Endothelial cell (in vitro differentiated cells): ENCODE results near the gene PRKD3. TPM values are rescaled to one million over a fixed set of nuclear protein-coding genes. Genes with fewer than 3 reads are reported as not detected.

Experiments
- DNase-seq: peaks from one replicate; pipeline ENCODE4 v3.0.0; 2021; ENCODE audit warnings: low spot score
- H3K27ac Mint-ChIP-seq: one replicate; pipeline ENCODE4 v1.8.0; 2021; ENCODE audit warnings: mixed read lengths, inconsistent platforms; ENCODE audit not compliant: unreplicated experiment
- H3K27me3 Mint-ChIP-seq: one replicate; pipeline ENCODE4 v1.8.0; 2021; ENCODE audit warnings: mild to moderate bottlenecking, moderate library complexity, mixed read lengths, inconsistent platforms; ENCODE audit not compliant: unreplicated experiment
- H3K36me3 Mint-ChIP-seq: one replicate; pipeline ENCODE4 v1.8.0; 2021; ENCODE audit warnings: mild to moderate bottlenecking, low read depth, mixed read lengths, inconsistent platforms; ENCODE audit not compliant: unreplicated experiment
- H3K4me1 Mint-ChIP-seq: one replicate; pipeline ENCODE4 v1.8.0; 2021; ENCODE audit warnings: mild to moderate bottlenecking, mixed read lengths, inconsistent platforms; ENCODE audit not compliant: unreplicated experiment
- H3K4me3 Mint-ChIP-seq: one replicate; pipeline ENCODE4 v1.8.0; 2021; ENCODE audit warnings: mild to moderate bottlenecking, mixed read lengths, inconsistent platforms; ENCODE audit not compliant: unreplicated experiment
- H3K9me3 Mint-ChIP-seq: one replicate; pipeline ENCODE4 v1.8.0; 2021; ENCODE audit warnings: mixed read lengths, inconsistent platforms; ENCODE audit not compliant: unreplicated experiment
- CTCF ChIP-seq: fragments of 200-600 bp; sonication (generic); IDR thresholded peaks from one replicate; pipeline ENCODE4 v1.5.0; 2021; ENCODE audit warnings: antibody characterized with exemption; ENCODE audit not compliant: unreplicated experiment
- total RNA-seq: library from RNA; stranded (reverse); fragmentation: NEBNext Ultra II Directional; extraction: Animal tissue kit (Norgen Biotek cat#: 25700); gene quantifications from one replicate; pipeline ENCODE4 v1.2.1, GENCODE V29; 2021; ENCODE audit not compliant: unreplicated experiment

PRKD3 gene
- total RNA-seq, 1 donor from 2014 or later = 71.3 TPM

GRCh38 chr2:37326866-37327634 lies 2.4 kb upstream of the PRKD3 start:
- H3K27ac Mint-ChIP-seq = no peak overlapping the region
- no peaks in the 10 kb centered on the region for H3K36me3 Mint-ChIP-seq
- no peak overlapping the region for H3K4me3 Mint-ChIP-seq
- H3K9me3 Mint-ChIP-seq = no peaks in the 10 kb centered on the region
- TF ChIP-seq CTCF = no peak
- peaks cover 5% of the 10 kb centered on the region for H3K27me3 Mint-ChIP-seq
- DNase-seq = no peak
- peaks cover 16% of the 10 kb centered on the region for H3K4me1 Mint-ChIP-seq

GRCh38 chr2:37326285-37326684 lies 1.7 kb upstream of the PRKD3 start:
- Mint-ChIP-seq H3K36me3 (no peaks in the 10 kb centered on the region), H3K27ac (no peak overlapping the region), H3K4me1 (peaks cover 23% of the 10 kb centered on the region), H3K27me3 (peaks cover 5% of the 10 kb centered on the region), H3K4me3 (peak overlapping the region; percentile 1), H3K9me3 (no peaks in the 10 kb centered on the region)
- TF ChIP-seq CTCF = no peak
- no peak for DNase-seq

GRCh38 chr2:37325625-37326071 lies 1.0 kb upstream of the PRKD3 start:
- peaks cover 5% of the 10 kb centered on the region for H3K27me3 Mint-ChIP-seq
- H3K27ac Mint-ChIP-seq = peak overlapping the region; percentile 88
- H3K36me3 Mint-ChIP-seq = no peaks in the 10 kb centered on the region
- DNase-seq = no peak
- TF ChIP-seq CTCF = no peak
- no peaks in the 10 kb centered on the region for H3K9me3 Mint-ChIP-seq
- H3K4me1 Mint-ChIP-seq = peaks cover 26% of the 10 kb centered on the region
- peak overlapping the region; percentile 90 for H3K4me3 Mint-ChIP-seq

GRCh38 chr2:37324536-37324785 lies 172 bp downstream of the PRKD3 start:
- Mint-ChIP-seq H3K9me3 (no peaks in the 10 kb centered on the region), H3K4me1 (peaks cover 29% of the 10 kb centered on the region), H3K36me3 (no peaks in the 10 kb centered on the region), H3K27me3 (peaks cover 5% of the 10 kb centered on the region), H3K27ac (no peak overlapping the region), H3K4me3 (no peak overlapping the region)
- no peak for TF ChIP-seq CTCF
- DNase-seq = no peak

- Mint-ChIP-seq H3K36me3 (no peaks in the 10 kb centered on the region), H3K4me3 (peak overlapping the region; percentile 91), H3K9me3 (no peaks in the 10 kb centered on the region), H3K27me3 (peaks cover 5% of the 10 kb centered on the region), H3K4me1 (peaks cover 29% of the 10 kb centered on the region), H3K27ac (peak overlapping the region; percentile 96)
- DNase-seq = peak; percentile 50
- no peak for TF ChIP-seq CTCF
Observed at GRCh38 chr2:37323781-37324535, 675 bp downstream of the PRKD3 start.
